HG03354 (cell line): ENCODE results near the gene ATG4B.

Source experiments
- ATAC-seq: cut with Tn5 transposase; IDR thresholded peaks from one replicate; pipeline ENCODE4 v1.9.1; 2021; ENCODE audit warnings: mild to moderate bottlenecking; ENCODE audit not compliant: unreplicated experiment, poor library complexity, severe bottlenecking

ATG4B gene

GRCh38 chr2:241721852-241722251 is 84.4 kb downstream of the ATG4B start:
- no peak for ATAC-seq

DNA sequence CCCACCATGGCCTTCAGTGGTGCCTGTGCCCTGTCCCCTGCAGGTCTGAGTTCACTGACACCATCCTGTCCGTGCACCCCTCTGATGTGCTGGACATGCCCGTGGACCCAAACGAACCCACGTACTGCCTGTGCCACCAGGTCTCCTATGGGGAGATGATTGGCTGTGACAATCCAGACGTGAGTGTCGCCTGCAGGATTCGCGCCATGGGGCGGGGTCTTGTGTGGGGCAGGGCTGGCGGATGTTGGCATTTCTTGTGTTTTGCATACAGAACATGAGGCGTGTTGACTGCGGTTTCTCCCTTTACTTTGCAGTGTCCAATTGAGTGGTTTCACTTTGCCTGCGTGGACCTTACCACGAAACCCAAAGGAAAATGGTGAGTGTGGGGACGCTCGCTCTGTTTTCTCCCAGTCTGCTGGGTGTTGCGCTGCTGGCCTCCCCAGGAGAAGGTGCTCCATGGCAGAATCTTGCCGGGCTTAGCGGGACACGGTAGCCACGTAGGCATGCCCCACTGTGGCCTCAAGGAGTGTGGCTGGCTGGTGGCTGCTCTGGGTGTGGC is 85.5 kb downstream of the ATG4B start:
- ATAC-seq: no peak
